HG03135 (cell line): ENCODE results near the gene WIPF2.

Experiments
- ATAC-seq: cut with Tn5 transposase; IDR thresholded peaks from one replicate; pipeline ENCODE4 v1.9.1; 2021; ENCODE audit warnings: mild to moderate bottlenecking, moderate library complexity; ENCODE audit not compliant: unreplicated experiment

Gene WIPF2

DNA sequence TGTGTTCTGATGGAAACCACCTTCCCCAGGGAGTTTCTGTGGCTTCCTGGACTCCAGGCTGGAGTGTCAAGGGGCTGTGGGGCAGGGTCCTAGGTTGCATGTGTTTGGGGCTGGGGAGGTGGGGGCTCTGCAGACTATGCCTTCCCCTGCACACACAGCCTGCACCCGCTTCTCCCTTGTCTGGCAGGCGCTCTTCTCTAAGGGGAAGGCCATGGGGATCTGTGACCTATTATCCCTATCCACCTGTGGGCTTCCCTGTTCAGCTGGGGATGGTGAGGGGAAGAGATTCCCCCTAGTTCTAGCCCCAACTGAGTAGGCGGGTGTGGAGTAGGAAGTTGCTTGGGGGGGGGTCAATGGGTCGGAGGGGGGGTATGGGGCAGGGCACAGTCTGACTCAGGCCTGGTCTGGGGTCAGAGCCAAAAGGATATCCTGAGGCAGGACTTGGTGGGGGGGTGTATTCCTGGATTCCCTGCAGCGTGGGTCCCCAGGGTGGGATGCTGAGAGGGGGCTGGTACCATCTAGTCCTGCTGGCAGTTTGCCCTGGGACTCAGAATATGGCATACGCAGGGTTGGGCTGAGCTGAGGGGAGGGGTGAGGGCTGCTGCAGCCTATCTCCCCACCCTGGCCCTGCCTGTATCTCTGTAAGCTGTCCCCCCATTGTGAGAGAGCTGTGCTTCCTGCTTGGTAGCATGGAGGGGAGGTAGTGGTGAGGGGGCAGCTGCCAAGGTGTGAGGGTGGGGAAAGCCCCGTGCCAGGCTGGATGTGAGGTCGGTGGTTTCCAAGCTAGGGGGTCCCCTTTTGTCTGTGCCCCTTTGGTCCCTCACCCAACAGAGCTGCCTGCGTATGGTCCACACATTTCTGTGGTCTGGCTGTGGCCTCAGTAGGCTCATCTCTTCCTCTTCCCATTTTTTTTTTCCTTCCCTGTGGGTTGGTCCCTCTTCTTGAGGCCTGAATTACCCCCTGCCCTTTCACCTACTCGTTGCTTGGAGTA is 104.6 kb downstream of the WIPF2 start:
- ATAC-seq: no peak

DNA sequence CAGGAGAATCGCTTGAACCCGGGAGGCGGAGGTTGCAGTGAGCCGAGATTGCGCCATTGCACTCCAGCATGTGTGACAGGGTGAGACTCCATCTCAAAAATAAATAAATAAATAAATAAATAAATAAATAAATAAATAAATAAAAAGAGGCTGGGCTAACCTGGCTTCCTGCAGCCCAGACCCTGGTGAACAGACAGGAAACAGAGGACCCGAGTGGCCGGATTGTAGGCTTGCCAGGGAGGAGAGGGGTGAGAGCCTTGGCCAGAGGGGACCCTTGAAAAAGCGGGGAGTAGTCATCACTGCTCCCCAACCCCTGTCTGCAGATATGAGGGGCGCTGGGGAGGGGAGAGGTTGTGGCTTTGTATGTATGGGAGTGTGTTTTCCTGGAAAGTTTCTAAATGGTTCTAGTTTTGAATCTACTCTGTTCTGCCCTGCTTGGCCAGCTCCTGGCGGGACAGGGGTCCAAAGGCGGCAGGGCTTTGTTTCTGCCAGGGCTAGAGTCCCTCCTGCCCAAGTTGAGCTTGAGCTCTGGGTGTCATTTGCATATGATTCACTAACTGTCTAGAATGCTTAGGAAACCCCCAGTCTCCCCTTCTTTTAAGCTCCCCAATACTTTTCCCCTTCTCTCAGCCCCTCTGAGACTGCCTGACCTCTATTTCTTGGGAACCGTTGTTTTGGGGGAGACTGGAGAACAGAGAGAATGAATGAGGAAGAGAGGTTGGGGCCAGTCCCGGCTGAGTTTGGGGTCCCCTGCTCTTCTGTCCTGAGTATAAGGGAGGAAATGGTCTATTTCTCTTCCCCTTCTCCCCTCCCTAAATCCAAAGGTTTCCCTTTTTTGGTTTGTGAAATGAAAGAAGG is 106.3 kb downstream of the WIPF2 start:
- ATAC-seq: no peak

DNA sequence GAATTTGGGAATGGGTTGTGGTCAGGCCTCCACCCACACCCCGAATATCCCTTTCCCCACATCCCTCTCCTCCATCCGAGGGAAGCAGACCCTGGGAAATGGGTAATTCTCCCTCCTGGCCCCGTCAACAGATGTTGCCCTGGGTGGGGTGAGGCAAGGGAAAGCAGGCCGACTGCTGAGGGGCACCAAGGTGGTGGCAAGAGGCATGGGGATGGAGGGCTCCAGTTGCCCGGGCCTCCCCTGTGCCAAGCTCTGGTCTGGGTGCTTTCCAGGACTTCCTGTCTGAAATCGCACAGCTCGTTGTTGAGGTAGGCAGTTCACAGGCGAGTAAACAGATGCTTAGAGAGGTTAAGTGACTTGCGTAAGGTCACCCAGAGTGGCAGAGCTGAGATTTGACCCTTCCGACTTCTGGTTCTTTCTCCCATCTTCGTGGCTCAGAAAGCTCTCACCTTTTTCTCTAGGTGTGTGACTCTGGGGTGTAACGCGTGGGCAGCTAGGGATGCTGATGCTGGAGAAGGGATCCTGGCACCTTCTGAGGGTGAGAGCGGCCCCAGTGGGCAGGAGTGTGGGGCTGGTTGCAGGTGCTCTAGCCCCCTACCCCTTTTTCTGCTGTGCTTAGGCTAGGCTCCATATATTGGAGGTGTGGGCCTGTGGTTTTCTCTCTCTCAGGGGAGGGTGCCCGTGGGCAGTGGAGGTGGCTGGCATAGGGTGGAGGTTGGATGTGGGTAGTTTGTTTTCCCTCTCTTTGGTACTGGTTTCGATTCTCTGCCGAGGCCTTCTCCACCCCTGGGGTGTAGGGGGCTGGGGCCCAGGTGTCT is 107.1 kb downstream of the WIPF2 start:
- ATAC-seq: no peak

DNA sequence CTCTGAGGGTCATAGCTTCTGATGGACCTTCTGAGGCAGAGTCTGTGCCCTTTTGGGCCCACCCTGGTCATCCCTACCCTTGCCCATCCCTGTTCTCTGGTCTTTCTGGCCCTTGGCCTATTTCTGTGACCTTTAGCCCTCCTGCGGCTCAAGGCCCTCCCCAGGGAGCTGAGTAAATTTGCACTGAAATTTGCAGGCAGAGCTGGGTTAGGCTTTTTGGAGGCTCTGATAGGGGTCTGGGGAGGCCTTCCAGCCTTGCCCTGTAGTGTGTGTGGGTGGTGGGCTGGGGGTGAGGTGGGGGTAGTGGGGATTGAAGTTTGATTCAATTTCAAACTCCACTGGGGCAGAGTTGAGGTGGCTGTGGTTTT is 107.7 kb downstream of the WIPF2 start:
- no peak for ATAC-seq

DNA sequence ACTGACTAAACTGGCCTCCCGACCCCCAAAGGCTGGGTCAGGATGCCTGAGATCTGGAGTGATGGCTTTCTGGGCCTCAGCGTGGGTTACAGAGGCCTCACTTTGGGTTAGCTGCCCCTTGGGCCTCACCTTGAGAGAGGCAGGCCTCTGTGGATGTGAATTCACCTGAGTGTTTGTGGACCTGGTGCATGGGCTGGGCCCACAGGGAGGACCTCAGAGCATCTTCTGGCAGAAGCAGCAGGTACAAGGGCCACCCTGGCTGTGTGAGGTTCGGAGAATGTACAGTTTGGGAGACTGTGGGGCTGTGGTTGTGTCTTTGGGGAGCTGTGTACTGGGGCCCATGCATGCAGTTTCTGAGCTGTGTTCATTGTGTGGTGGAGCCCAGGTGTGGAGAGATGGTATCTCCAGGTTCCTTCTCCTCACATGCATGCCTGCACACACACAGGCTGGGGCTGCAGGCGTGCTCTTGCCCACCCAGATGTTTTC is 108.2 kb downstream of the WIPF2 start:
- no peak for ATAC-seq

DNA sequence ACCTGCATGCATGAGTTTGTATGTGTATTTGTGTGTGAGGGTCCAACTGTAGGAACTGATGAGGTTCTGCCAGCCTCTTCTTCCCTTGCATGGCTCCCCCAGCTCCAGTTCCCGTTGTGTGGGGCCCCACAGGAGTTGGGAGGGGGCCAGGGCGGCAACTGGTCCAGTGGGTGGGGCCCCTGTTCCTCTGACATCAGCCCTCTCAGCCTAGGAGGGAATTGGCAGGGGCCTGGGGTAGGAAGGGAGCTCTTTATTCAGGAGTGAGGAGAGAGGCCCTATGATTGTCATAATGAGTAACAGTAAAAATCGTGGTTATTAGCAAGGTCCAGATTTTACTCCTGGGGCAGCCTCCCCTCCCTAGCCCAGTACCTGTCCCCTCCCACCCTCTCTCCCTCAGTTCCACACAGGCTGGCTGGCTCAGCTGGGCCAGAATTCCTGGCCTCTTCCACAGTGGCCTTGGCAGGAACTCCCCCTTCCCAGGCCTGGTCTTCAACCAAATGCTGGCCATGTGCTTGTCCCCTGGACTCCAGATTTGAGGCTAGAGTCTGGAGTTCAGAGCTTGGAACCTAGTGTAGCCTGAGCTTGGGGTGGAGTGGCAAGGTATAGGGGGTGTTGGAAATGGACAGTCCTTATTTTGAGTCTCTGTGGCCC is 108.8 kb downstream of the WIPF2 start:
- no peak for ATAC-seq

DNA sequence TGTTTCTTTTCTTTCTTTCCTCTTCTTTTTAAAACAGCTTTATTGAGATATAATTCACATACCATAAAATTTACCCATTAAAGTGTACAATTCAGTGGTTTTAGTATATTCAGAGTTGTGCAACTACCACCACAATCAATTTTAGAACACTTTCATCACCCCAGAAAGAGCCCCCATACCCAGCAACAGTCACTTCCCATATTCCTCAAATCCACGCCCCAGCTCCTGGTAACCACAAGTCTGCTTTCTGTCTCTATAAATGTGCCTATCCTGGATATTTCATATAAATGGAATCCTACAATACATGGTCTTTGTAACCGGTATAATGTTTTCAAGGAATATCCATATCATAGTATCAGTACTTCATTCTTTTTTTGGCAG is 109.3 kb downstream of the WIPF2 start:
- ATAC-seq: no peak

DNA sequence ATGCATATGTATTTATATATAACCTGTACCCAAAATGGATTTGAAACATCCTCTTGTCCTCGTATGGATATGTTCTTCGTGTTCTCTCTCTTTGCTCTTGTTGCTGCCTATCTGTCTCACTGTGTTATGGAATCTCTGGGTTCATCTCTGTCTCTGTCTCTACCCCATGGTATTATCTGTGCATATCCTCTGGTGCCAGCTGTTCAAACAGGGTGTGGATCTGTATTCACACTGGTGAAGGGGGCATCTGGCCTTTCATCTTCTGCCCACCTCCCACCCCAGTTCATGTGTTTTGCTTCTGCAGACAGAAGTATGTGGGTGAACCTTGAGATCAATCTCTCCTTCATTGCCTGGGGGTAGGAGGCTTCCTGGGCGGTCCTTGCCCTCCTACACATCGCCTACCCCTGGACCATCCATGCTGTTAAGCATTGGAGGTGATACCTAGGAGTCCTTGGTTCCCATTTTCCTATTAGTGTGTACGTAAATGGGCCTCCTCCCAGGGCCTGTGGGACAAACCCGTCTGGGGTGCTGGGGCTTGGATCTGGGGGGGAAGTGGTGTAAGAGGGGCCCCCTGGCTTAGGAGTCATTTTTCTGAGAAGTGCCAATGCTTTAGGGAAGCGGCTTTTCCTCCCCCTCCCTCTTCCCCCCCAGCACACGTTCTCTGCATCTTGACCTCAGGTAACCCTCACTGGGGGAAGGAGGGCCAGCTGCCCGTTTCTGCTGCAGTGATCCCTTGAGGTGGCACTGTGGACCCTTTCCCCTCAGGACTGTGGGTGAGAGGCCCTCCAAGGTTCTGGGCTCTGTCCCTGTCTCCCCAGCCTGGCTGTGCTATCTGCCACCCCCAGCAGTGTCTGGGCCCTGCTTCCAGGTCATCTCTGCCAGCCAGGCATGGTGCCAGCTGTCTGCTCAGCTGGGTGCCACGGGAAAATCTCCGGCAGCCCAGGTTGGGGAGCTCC is 111.0 kb downstream of the WIPF2 start:
- no peak for ATAC-seq

DNA sequence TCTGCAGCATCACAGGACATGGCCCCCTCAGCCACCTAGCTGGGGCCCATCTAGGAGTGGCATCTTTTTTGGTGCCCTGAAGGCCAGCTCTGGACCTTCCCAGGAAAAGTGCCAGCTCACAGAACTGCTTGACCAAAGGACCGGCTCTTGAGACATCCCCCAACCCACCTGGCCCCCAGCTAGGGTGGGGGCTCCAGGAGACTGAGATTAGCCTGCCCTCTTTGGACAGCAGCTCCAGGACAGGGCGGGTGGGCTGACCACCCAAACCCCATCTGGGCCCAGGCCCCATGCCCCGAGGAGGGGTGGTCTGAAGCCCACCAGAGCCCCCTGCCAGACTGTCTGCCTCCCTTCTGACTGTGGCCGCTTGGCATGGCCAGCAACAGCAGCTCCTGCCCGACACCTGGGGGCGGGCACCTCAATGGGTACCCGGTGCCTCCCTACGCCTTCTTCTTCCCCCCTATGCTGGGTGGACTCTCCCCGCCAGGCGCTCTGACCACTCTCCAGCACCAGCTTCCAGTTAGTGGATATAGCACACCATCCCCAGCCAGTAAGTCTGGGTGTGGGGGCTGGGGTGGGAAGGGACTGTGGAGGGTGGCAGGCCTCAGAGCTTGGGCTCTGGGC is 111.9 kb downstream of the WIPF2 start:
- ATAC-seq: no peak

DNA sequence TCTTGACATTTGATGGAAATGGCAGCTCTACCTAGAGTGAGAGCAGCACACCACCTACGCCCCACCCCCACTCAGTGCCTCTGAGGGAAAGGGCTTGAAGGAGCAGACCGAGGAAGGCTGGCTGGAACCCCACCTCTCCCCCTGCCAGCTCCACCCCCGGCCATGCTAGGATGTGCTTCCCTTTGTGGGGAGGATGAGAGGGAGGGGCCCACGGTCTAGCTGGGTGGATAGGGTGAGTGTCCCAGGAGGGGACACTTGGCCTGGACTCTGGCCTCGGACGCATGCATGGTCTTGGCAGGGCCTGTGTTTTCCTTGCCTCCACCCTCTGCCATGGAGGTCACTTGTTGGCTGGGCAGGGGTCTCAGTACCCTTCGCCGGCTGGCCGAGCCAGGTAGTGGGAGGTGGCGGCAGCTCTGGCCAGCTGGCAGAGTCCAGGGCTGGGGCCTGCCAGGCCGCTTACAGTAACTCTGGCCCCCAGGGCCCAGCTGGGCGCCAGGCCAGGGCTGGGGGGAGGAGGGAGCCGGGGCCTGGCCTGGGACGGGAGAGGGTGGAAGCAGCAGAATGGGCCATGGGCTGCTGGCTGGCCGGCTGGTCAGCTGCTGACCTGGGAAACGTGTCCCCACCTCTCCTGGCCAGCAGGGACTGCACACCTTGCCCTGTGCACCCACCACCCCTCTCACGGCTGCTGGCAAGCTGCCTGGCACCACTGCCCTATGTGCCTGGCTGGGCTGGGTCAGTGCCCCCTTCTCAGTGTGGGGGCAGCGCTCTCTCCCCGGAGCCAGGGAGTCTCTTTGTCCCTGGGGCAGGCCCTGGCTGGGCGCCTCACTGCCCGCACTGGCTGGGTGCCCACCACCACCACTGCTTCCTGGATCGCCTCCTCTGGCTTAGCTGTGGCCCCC is 112.9 kb downstream of the WIPF2 start:
- ATAC-seq: no peak
